Neural cell (in vitro differentiated cells): ENCODE measurements around the gene GNAS. TPM values are rescaled to one million over a fixed set of nuclear protein-coding genes. Genes with fewer than 3 reads are reported as not detected.

Experiments
- H2AFZ ChIP-seq: fragments of 200-600, 300-800 bp; sonication (generic), shearing (Covaris generic); 2 replicates; pipeline ENCODE4 v1.6.0; 2014; ENCODE audit warnings: low read depth, mild to moderate bottlenecking, antibody characterized with exemption, low read length, moderate library complexity
- H3F3A ChIP-seq: fragments of 200-600 bp; shearing (Covaris generic); 2 replicates; pipeline ENCODE4 v1.6.1; 2016; ENCODE audit warnings: mild to moderate bottlenecking, moderate library complexity, mixed read lengths, antibody characterized with exemption, low read length; ENCODE audit not compliant: insufficient read depth, poor library complexity, severe bottlenecking
- H3K27ac ChIP-seq: fragments of 200-600, 300-800 bp; sonication (generic), shearing (Covaris generic); 2 replicates; pipeline ENCODE4 v1.5.1; 2014; ENCODE audit warnings: mild to moderate bottlenecking, low read length, moderate library complexity
- H3K27me3 ChIP-seq: fragments of 300-800, 200-600 bp; sonication (generic), shearing (Covaris generic); 2 replicates; pipeline ENCODE4 v1.6.0; 2014; ENCODE audit warnings: mild to moderate bottlenecking, low read depth, low read length, moderate library complexity; ENCODE audit not compliant: insufficient read depth
- H3K36me3 ChIP-seq: fragments of 300-800, 200-600 bp; sonication (generic), shearing (Covaris generic); 2 replicates; pipeline ENCODE4 v1.5.1; 2014; ENCODE audit warnings: mild to moderate bottlenecking, antibody characterized with exemption, low read length, moderate library complexity; ENCODE audit not compliant: insufficient read depth
- H3K4me2 ChIP-seq: fragments of 300-800, 200-600 bp; sonication (generic), shearing (Covaris generic); 2 replicates; pipeline ENCODE4 v1.6.0; 2014; ENCODE audit warnings: mild to moderate bottlenecking, low read length
- H3K4me3 ChIP-seq: fragments of 300-800, 200-600 bp; sonication (generic), shearing (Covaris generic); 2 replicates; pipeline ENCODE4 v1.5.1; 2014; ENCODE audit warnings: mild to moderate bottlenecking, low read length, moderate library complexity
- H3K79me2 ChIP-seq: fragments of 200-600 bp; shearing (Covaris generic); replicated peaks from 2 replicates; pipeline ENCODE4 v1.6.0; 2014; ENCODE audit warnings: mild to moderate bottlenecking, low read length, moderate library complexity; ENCODE audit not compliant: insufficient read depth
- H3K9ac ChIP-seq: fragments of 300-800, 200-600 bp; sonication (generic), shearing (Covaris generic); 2 replicates; pipeline ENCODE4 v1.6.1; 2016; ENCODE audit warnings: mild to moderate bottlenecking, low read length, mixed read lengths
- H3K9me2 ChIP-seq: fragments of 200-600 bp; shearing (Covaris generic); 2 replicates; pipeline ENCODE4 v1.6.1; 2016; ENCODE audit warnings: mild to moderate bottlenecking, low read length, mixed read lengths; ENCODE audit not compliant: insufficient read depth
- H3K9me3 ChIP-seq: fragments of 200-600, 300-800 bp; sonication (generic), shearing (Covaris generic); 2 replicates; pipeline ENCODE4 v1.6.1; 2016; ENCODE audit warnings: mild to moderate bottlenecking, mixed run types, low read length, moderate library complexity, mixed read lengths
- H4K20me1 ChIP-seq: fragments of 200-600 bp; shearing (Covaris generic); 2 replicates; pipeline ENCODE4 v1.6.1; 2016; ENCODE audit warnings: mild to moderate bottlenecking, mixed run types; ENCODE audit not compliant: insufficient read depth
- EP300 ChIP-seq: fragments of 450-650 bp; conservative IDR thresholded peaks from 2 replicates; pipeline ENCODE4 v1.6.1; 2014; ENCODE audit warnings: antibody characterized with exemption, mild to moderate bottlenecking, moderate library complexity; ENCODE audit not compliant: poor library complexity, severe bottlenecking
- EZH2 ChIP-seq: fragments of 200-600, 300-800 bp; shearing (Covaris generic), sonication (generic); IDR thresholded peaks from 2 replicates; pipeline ENCODE4 v1.6.1; 2014; ENCODE audit warnings: antibody characterized with exemption, low read length, borderline replicate concordance, mild to moderate bottlenecking; ENCODE audit not compliant: insufficient read depth, poor library complexity, severe bottlenecking
- MXI1 ChIP-seq: fragments of 450-650 bp; conservative IDR thresholded peaks from 2 replicates; pipeline ENCODE4 v1.6.1; 2014; ENCODE audit warnings: antibody characterized with exemption, mild to moderate bottlenecking; ENCODE audit not compliant: poor library complexity, severe bottlenecking
- POLR2AphosphoS5 ChIP-seq: IDR thresholded peaks from 2 replicates; pipeline ENCODE4 v1.6.1; 2012
- RAD21 ChIP-seq: fragments of 450-650 bp; conservative IDR thresholded peaks from 2 replicates; pipeline ENCODE4 v1.6.1; 2014; ENCODE audit warnings: antibody characterized with exemption, mild to moderate bottlenecking, moderate library complexity
- SMC3 ChIP-seq: fragments of 450-650 bp; conservative IDR thresholded peaks from 2 replicates; pipeline ENCODE4 v1.6.1; 2014; ENCODE audit warnings: antibody characterized with exemption, mild to moderate bottlenecking, moderate library complexity; ENCODE audit not compliant: poor library complexity
- TAF1 ChIP-seq: IDR thresholded peaks from 2 replicates; pipeline ENCODE4 v1.6.1; 2012; ENCODE audit warnings: low read depth
- polyA plus RNA-seq: library from polyadenylated mRNA; depleted of rRNA; stranded (reverse); fragments of >200 nt; gene quantifications from 2 replicates; pipeline ENCODE4 v1.2.3, GENCODE V29; 2014
- TF ChIP-seq, protein P1 (sequence below): fragments of 450-650 bp; IDR thresholded peaks from 2 replicates; pipeline ENCODE4 v1.5.1; 2014; ENCODE audit warnings: antibody characterized with exemption, mild to moderate bottlenecking, moderate library complexity; ENCODE audit not compliant: poor library complexity, severe bottlenecking
- TF ChIP-seq, protein P2 (sequence below): IDR thresholded peaks from 2 replicates; pipeline ENCODE4 v1.6.1; 2012; ENCODE audit warnings: borderline replicate concordance

Gene GNAS
- polyA plus RNA-seq, 1 donor from 2014 or later = 958 TPM

GRCh38 chr20:58851221-58851968, 1.1 kb upstream of the GNAS start:
- Histone ChIP-seq H2AFZ (no peak overlapping the region), H3K4me3 (peak overlapping the region; percentile 66), H3F3A (no peaks in the 10 kb centered on the region), H3K27ac (no peak overlapping the region), H3K9ac (no peak overlapping the region), H3K9me3 (peaks cover 4% of the 10 kb centered on the region), H3K4me2 (no peak overlapping the region), H3K27me3 (peaks cover 56% of the 10 kb centered on the region), H3K36me3 (no peaks in the 10 kb centered on the region), H3K9me2 (no peaks in the 10 kb centered on the region), H3K79me2 (no peaks in the 10 kb centered on the region), H4K20me1 (no peaks in the 10 kb centered on the region)
- TF ChIP-seq RAD21 (no peak), MXI1 (no peak), POLR2AphosphoS5 (no peak), EZH2 (no peak), EP300 (no peak), TAF1 (no peak), SMC3 (no peak)
- TF ChIP-seq, protein P1, sequence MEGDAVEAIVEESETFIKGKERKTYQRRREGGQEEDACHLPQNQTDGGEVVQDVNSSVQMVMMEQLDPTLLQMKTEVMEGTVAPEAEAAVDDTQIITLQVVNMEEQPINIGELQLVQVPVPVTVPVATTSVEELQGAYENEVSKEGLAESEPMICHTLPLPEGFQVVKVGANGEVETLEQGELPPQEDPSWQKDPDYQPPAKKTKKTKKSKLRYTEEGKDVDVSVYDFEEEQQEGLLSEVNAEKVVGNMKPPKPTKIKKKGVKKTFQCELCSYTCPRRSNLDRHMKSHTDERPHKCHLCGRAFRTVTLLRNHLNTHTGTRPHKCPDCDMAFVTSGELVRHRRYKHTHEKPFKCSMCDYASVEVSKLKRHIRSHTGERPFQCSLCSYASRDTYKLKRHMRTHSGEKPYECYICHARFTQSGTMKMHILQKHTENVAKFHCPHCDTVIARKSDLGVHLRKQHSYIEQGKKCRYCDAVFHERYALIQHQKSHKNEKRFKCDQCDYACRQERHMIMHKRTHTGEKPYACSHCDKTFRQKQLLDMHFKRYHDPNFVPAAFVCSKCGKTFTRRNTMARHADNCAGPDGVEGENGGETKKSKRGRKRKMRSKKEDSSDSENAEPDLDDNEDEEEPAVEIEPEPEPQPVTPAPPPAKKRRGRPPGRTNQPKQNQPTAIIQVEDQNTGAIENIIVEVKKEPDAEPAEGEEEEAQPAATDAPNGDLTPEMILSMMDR = no peak
- TF ChIP-seq, protein P2, sequence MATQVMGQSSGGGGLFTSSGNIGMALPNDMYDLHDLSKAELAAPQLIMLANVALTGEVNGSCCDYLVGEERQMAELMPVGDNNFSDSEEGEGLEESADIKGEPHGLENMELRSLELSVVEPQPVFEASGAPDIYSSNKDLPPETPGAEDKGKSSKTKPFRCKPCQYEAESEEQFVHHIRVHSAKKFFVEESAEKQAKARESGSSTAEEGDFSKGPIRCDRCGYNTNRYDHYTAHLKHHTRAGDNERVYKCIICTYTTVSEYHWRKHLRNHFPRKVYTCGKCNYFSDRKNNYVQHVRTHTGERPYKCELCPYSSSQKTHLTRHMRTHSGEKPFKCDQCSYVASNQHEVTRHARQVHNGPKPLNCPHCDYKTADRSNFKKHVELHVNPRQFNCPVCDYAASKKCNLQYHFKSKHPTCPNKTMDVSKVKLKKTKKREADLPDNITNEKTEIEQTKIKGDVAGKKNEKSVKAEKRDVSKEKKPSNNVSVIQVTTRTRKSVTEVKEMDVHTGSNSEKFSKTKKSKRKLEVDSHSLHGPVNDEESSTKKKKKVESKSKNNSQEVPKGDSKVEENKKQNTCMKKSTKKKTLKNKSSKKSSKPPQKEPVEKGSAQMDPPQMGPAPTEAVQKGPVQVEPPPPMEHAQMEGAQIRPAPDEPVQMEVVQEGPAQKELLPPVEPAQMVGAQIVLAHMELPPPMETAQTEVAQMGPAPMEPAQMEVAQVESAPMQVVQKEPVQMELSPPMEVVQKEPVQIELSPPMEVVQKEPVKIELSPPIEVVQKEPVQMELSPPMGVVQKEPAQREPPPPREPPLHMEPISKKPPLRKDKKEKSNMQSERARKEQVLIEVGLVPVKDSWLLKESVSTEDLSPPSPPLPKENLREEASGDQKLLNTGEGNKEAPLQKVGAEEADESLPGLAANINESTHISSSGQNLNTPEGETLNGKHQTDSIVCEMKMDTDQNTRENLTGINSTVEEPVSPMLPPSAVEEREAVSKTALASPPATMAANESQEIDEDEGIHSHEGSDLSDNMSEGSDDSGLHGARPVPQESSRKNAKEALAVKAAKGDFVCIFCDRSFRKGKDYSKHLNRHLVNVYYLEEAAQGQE = no peak

DNA sequence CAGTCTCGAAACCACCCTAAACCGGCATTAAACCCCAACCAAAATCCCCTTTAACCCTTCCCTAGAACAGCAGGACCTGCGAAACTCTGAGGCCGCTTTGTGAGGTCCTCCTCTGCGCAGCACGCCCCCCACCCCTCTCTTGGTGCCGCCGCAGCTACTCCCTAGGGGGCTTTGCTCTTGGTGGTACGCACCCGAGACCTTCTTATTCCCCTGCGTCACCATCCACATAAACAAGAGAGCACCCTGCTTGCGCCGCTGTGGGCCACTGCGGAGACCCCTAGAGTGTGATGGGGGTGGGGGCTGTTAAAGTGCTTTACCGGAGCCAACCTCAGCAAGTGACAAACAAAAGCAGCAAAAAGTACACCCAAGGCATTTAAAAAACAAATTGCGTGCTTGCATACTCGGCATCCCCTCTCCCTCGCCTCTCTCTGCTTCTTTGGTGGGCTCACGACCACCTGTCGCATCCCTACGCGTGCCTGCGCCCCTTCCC, 502 bp upstream of the GNAS start:
- Histone ChIP-seq H3K9me2 (no peaks in the 10 kb centered on the region), H3K27ac (no peak overlapping the region), H3K4me3 (peak overlapping the region; percentile 66), H3K27me3 (peaks cover 63% of the 10 kb centered on the region), H3K9me3 (peaks cover 4% of the 10 kb centered on the region), H3F3A (no peaks in the 10 kb centered on the region), H4K20me1 (no peaks in the 10 kb centered on the region), H3K4me2 (peak overlapping the region; percentile 39), H2AFZ (no peak overlapping the region), H3K36me3 (no peaks in the 10 kb centered on the region), H3K79me2 (no peaks in the 10 kb centered on the region), H3K9ac (no peak overlapping the region)
- no peak for TF ChIP-seq POLR2AphosphoS5
